Muscle of back (tissue), 11 donors: Measurements from ENCODE around the gene AKR1C1. TPM values are rescaled to one million over a fixed set of nuclear protein-coding genes. Genes with fewer than 3 reads are reported as not detected.
"Not testable (repeated sequence)": the region's sequence is repeated elsewhere in the genome, so short reads cannot be mapped to it uniquely, and the experiment has no call there.

Experiments used
- DNase-seq, 3 donors: peaks; one replicate each; pipeline versions ENCODE4 v3.0.0 to v3.0.0-alpha.2; 2013
- polyA plus RNA-seq, 10 donors: library from polyadenylated mRNA; unstranded; fragments of 120-200 nt; gene quantifications; one replicate each; pipeline ENCODE4 v1.2.1, GENCODE V29; 2013; ENCODE audit not compliant: insufficient read length in 10 of 10

The AKR1C1 gene
- polyA plus RNA-seq, 10 donors = 5.0 to 15.7 (median 9.5) TPM

GRCh38 chr10:5014936-5015335, 51.7 kb downstream of the AKR1C1 start:
- no peak for DNase-seq

- peak in 2 of 3 donors; percentile 7 to 9 for DNase-seq
These were observed 54.9 kb downstream of the AKR1C1 start for GRCh38 chr10:5018134-5018533.

DNA sequence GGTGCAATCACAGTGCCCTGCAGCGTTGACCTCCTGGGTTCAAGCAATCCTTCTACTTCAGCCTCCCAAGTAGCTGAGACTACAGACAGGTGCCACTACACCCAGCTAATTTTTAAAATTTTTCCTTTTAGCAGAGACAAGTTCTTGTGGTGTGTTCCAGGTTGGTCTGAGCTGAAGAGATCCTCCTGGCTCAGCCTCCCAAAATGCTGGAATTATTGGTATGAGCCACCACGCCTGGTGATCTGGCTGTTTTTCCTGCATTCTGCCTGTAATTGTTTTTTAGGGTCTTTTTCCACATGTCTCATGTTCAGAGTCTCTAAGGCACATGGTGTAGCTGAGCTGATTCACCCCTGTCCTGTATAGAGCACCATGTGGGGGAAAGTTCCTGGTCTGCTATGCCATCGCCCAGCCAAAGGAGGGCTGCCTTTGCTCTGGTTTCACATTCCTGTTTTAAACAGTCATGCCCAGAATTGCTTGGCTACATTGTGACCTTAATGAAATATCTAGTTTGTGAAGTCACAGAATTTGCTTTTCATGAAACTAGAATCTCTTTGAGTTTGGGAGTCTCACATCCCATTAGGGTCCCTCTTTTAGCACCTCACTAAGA, 55.6 kb downstream of the AKR1C1 start:
- peak; percentile 12 to 37 (median 14) for DNase-seq

GRCh38 chr10:5019770-5020612, 56.8 kb downstream of the AKR1C1 start:
- not testable (repeated sequence) for DNase-seq

DNA sequence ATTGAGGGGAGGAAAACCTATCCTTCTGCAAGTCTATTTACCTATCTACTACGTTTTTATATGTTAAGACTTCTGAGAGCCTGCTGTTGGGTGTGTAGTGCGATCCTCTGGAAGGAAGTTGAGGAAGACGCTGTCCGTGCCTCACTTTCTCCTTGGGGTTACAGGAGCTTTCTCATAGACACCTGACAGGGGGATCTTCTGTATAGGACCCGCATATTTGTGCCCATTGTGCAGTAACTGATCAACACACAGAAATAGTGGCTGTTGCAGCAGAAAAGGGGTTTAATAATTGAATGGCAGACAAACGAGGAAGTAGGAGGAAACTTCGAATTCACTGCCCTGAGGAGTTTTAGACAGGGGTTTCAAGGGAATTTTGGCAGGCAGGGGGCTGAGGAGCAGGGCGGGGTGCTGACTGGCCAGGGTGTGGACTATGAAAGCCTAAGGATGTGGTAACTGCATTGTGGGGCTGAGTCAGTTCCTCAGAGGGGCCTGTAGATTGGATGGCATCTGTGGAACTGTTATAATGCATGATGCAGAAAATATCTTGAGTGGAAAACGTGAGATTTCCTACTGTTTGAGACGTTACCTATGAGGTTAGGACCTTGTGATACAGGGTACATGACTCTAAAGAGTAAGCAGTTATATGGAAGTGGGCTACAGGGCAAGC, 58.5 kb downstream of the AKR1C1 start:
- not testable (repeated sequence) for DNase-seq

DNA sequence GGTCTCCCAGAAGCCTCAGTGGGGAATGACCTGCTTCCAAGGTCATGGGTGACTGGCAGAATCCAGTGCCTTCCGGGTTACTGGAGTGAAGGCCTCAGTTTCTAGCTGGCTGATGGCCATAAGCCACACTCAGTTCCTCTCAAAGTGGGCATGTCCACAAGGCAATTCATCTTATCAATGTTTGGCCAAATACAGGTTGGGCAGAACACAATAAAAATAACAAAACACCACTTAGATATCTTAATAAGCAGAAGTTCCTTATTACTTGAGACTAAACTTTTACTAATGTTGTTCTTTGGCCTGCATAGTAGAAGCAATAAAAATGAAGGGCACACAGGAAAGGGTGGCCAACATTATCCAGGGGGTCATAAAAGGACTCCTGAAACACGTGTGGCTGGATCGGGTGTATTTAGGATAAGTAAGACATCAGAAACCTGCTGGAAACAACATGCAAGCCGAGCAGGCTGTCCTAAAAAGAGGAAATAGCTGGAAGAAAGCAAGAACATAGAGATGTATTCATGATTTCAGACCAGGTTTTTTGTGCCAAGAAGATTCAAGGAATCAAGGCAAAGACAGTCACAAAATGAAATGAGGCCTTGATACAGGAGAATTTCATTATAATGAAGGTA, 60.1 kb downstream of the AKR1C1 start:
- no peak for DNase-seq

GRCh38 chr10:5025461-5025881, 62.3 kb downstream of the AKR1C1 start:
- DNase-seq = not testable (repeated sequence)

- DNase-seq = no peak
These were observed 67.8 kb downstream of the AKR1C1 start for GRCh38 chr10:5030989-5031388.

DNA sequence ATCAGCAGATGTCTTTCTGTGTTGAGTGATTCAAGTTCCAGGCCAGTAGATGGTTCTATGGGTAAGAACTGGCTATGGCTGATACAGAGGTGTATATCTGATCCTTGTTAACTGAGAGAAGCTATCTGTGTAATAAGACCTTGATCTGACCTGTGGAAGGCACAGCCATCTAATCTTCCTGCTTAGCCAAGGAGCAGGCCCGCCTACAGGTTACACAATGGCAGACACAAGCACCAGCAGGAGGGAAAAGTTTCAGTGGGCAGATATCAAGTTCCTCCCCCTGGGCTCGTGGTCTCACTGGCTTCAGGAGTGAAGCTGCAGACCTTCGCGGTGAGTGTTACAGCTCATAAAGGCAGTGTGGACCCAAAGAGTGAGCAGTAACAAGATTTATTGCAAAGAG, 68.4 kb downstream of the AKR1C1 start:
- not testable (repeated sequence) for DNase-seq

- DNase-seq = not testable (repeated sequence)
These were observed 69.2 kb downstream of the AKR1C1 start for GRCh38 chr10:5032444-5032843.

Other genes starting within 250 kb of the AKR1C1 start
- gene AKR1E2, start 137.2 kb upstream of the AKR1C1 start, polyA plus RNA-seq = 1 to 10 TPM; 2.0 to 7.8 (median 4.1) TPM
- gene AKR1C2, start 40.4 kb downstream of the AKR1C1 start, polyA plus RNA-seq = 10 to 100 TPM in 5 of 10 donors, 1 to 10 TPM in 5; 7.8 to 17.9 (median 9.9) TPM
- 1 to 10 TPM in 7 of 10 donors, under 1 TPM in 3; 0.56 to 3.0 (median 1.2) TPM for gene AKR1C3, start 131.0 kb downstream of the AKR1C1 start, polyA plus RNA-seq
- gene AKR1C8, start 221.7 kb downstream of the AKR1C1 start, polyA plus RNA-seq = under 1 TPM in 3 of 10 donors, not detected in 7; 0.10 to 0.27 (median 0.17) TPM
- not detected for gene AKR1C4, start 233.4 kb downstream of the AKR1C1 start, polyA plus RNA-seq